Measurements from ENCODE around the gene ECI2.

DNA sequence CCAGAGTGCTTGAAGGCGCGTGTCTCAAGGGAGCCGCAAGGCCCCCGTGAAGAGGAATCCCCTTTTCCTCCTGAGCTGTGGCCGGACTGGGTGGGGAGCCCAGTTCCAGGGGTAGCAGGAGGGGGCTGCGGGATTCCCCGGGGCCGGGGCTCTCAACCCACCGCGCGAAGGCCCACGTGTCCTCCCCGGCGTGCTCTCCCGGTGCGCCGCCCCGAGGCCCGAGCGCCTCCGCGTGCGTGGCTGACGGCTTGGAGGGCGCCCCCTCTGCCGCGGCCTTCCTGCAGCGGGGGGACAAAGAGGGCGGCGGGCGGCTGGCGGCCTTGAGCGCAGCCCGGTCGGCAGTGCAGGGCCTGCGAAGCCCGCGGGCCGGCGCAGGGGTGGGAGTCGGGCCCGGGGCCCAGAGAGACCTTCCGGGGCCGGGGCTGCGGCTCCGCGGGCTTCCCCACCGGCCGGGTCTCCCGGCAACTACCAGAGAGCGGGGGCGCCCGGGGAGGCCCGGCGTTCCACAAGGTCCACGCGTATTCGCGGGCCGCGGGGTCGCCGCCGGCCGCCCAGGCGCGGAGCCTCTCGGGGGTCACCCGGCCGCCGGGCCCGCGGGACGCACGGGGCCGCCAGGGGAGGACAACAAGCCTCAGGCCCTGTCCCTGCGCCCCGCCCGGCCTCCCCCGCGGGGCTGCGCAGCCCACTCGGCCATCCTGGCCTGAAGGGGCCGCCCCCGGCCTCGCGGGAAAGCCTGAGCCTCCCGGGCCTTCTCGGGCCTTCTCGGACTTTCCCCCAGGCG lies 56.5 kb downstream of the ECI2 start, which contains the start of gene FAM217A:
- TF ChIP-seq, protein P1, sequence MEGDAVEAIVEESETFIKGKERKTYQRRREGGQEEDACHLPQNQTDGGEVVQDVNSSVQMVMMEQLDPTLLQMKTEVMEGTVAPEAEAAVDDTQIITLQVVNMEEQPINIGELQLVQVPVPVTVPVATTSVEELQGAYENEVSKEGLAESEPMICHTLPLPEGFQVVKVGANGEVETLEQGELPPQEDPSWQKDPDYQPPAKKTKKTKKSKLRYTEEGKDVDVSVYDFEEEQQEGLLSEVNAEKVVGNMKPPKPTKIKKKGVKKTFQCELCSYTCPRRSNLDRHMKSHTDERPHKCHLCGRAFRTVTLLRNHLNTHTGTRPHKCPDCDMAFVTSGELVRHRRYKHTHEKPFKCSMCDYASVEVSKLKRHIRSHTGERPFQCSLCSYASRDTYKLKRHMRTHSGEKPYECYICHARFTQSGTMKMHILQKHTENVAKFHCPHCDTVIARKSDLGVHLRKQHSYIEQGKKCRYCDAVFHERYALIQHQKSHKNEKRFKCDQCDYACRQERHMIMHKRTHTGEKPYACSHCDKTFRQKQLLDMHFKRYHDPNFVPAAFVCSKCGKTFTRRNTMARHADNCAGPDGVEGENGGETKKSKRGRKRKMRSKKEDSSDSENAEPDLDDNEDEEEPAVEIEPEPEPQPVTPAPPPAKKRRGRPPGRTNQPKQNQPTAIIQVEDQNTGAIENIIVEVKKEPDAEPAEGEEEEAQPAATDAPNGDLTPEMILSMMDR (IDR thresholded peaks at IDR 0.05): no peak
- TF ChIP-seq POLR2A (IDR thresholded peaks at IDR 0.05): no peak
